Breast epithelium (tissue), 4 donors: ENCODE results near the gene GSX2. TPM values are rescaled to one million over a fixed set of nuclear protein-coding genes. Genes with fewer than 3 reads are reported as not detected.

Source experiments
- DNase-seq, 2 donors: peaks; one replicate each; pipeline ENCODE4 v3.0.0-alpha.2; 2019; ENCODE audit warnings: low spot score in 2 of 2
- H3K27ac ChIP-seq, 2 donors: fragments of 200-600 bp; sonication (generic) in 1 of 2; one replicate each; pipeline ENCODE4 v1.5.1; 2016 to 2019; ENCODE audit warnings: mild to moderate bottlenecking in 1 of 2
- H3K27me3 ChIP-seq, 2 donors: fragments of 200-600 bp; sonication (generic) in 1 of 2; one replicate each; pipeline versions ENCODE4 v1.5.1 to v1.6.0; 2017 to 2019; ENCODE audit warnings: control low read depth in 1 of 2, mild to moderate bottlenecking in 1 of 2
- H3K36me3 ChIP-seq: fragments of 200-600 bp; one replicate; pipeline ENCODE4 v1.5.1; 2019
- H3K4me1 ChIP-seq, 2 donors: fragments of 200-600 bp; sonication (generic); one replicate each; pipeline ENCODE4 v1.5.1; 2016 to 2019; ENCODE audit warnings: control low read depth in 1 of 2
- H3K4me3 ChIP-seq, 3 donors: fragments of 200-600 bp; sonication (generic); 1 replicate in 2 of 3; 2 replicates in 1 of 3; pipeline ENCODE4 v1.5.1; 2016 to 2019; ENCODE audit warnings: mild to moderate bottlenecking in 3 of 3, moderate library complexity in 2 of 3
- H3K9me3 ChIP-seq, 2 donors: fragments of 200-600 bp; sonication (generic) in 1 of 2; one replicate each; pipeline ENCODE4 v1.5.1; 2016 to 2019; ENCODE audit warnings: control low read depth in 1 of 2
- POLR2A ChIP-seq: fragments of 450-650 bp; IDR thresholded peaks from one replicate; pipeline ENCODE4 v1.6.1; 2016; ENCODE audit warnings: antibody characterized with exemption, mild to moderate bottlenecking, moderate library complexity
- POLR2AphosphoS5 ChIP-seq, 3 donors: sonication (generic); formaldehyde crosslinking; IDR thresholded peaks; one replicate each; pipeline ENCODE4 v1.6.1; 2017; ENCODE audit warnings: antibody characterized with exemption in 3 of 3
- intact Hi-C: fragments of 100-400 bp; cut with DNase I; formaldehyde crosslinking; loops from one replicate; pipeline ENCODE4 v1.15.1; 2023; ENCODE audit warnings: low total_unique reads
- total RNA-seq, 3 donors: library from RNA; depleted of rRNA; stranded (reverse); fragments of >200 nt; gene quantifications; one replicate each; pipeline ENCODE4 v1.1.0, GENCODE V29; 2016
- TF ChIP-seq, protein P1 (sequence below), 3 donors: fragments of 450-650 bp; IDR thresholded peaks; one replicate each; pipeline ENCODE4 v1.5.1; 2016 to 2017; ENCODE audit warnings: antibody characterized with exemption in 3 of 3, mild to moderate bottlenecking in 3 of 3, moderate library complexity in 3 of 3

Gene GSX2
- total RNA-seq, 3 donors from 2014 or later = not detected

DNA sequence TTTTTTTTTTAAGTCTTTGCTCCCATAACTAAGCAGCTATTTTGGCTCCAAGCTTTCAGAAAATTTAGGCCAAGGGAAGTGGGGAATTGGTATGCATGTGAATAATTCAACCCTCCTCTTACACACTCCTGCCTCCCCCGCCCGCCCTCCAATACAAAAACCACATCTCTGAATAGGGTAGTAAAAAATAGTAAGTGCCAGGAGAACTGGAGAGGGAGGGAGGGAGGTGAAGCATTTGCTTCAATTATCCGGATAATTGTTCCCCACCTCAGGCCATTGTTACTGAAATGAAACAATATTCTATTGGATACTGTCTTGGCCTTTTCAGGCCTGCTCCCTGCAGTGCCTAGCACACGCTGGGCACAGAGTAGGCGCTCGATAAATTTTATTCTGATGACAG lies 5.5 kb upstream of the GSX2 start:
- no peaks in the 10 kb centered on the region for H3K9me3 ChIP-seq
- no peak overlapping the region for H3K27ac ChIP-seq
- TF ChIP-seq POLR2A (no peak), POLR2AphosphoS5 (IDR thresholded peaks at IDR 0.05) (no peak)
- TF ChIP-seq, protein P1, sequence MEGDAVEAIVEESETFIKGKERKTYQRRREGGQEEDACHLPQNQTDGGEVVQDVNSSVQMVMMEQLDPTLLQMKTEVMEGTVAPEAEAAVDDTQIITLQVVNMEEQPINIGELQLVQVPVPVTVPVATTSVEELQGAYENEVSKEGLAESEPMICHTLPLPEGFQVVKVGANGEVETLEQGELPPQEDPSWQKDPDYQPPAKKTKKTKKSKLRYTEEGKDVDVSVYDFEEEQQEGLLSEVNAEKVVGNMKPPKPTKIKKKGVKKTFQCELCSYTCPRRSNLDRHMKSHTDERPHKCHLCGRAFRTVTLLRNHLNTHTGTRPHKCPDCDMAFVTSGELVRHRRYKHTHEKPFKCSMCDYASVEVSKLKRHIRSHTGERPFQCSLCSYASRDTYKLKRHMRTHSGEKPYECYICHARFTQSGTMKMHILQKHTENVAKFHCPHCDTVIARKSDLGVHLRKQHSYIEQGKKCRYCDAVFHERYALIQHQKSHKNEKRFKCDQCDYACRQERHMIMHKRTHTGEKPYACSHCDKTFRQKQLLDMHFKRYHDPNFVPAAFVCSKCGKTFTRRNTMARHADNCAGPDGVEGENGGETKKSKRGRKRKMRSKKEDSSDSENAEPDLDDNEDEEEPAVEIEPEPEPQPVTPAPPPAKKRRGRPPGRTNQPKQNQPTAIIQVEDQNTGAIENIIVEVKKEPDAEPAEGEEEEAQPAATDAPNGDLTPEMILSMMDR (IDR thresholded peaks at IDR 0.05) = no peak
- intact Hi-C loops = no loop called here
- no peak overlapping the region for H3K4me3 ChIP-seq
- no peaks in the 10 kb centered on the region for H3K36me3 ChIP-seq
- H3K27me3 ChIP-seq = peaks cover 2 to 51% of the 10 kb centered on the region in 2 donors
- peaks cover 0 to 4% of the 10 kb centered on the region in 2 donors for H3K4me1 ChIP-seq
- no peak for DNase-seq

DNA sequence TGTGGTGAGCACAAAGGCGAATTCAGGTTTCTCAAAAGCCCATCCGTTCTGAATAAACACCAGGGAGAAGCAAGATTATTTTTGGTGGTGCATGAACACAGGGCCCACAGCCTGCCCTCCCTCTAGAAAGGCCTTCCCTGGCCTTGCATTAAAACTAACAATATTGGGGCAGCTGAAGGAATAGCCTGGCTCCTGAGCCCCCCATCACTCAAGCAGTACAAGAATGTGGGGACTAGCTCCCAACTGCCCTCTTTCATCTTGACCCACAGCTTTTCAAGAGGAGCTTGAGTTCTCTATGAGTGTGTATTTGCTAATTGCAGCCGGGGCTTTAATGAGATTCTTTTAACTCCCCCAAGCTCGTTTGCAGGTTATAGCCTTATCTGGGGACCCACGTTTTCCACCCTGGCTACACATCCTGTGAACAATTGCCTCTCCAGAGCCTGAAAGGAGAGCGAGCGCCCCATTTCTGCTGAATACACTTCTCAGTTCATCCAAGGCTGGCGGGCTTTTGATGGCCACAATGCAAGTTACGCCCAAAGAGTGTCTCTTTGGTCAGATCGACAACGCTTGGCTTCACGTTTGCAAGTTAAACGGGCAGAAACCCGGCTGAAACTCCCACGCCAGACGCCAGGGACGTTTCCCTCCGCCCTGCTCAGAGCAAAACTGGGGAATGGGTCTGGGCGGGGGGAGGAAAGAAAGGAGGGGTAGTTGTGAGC lies 4.7 kb upstream of the GSX2 start:
- Histone ChIP-seq H3K4me1 (peaks cover 5 to 7% of the 10 kb centered on the region in 2 donors), H3K9me3 (no peaks in the 10 kb centered on the region), H3K36me3 (no peaks in the 10 kb centered on the region), H3K27ac (no peak overlapping the region), H3K4me3 (no peak overlapping the region), H3K27me3 (peaks cover 2 to 59% of the 10 kb centered on the region in 2 donors)
- no peak for DNase-seq
- intact Hi-C loops = no loop called here
- no peak for TF ChIP-seq POLR2A
- no peak for TF ChIP-seq POLR2AphosphoS5 (IDR thresholded peaks at IDR 0.05)
- TF ChIP-seq, protein P1 (IDR thresholded peaks at IDR 0.05) = no peak

DNA sequence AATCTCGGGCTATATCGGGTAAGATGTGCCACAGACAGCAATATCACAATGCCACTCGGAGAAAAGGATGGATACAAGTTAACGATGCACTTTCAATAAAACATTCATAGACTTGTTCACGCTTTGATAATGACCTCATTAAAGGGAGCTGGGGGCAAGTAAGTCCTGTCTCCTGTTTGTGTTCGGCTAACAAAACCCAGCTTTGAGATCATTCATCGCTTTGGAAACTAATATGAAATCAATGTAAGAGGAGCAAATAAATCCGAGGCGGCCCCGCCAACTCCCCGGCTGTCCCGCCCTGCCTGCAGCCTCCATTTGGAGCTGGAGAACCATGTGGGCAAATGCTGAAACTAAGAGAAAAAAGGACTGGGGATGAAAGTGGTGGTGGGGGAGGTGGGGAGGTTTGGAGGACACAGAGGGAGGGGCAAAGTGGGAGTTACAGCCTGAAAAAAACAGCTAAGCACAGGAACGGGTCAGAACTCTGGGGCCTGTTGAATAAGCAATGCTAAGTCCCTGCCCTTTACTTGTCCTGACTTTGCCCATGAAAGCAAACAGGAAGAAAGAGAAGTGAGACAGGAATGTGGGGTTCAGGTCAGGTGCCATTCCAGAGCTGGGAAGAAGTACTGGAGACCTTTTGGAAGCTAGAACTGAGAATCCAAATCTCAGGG lies 3.5 kb upstream of the GSX2 start:
- no peak for DNase-seq

DNA sequence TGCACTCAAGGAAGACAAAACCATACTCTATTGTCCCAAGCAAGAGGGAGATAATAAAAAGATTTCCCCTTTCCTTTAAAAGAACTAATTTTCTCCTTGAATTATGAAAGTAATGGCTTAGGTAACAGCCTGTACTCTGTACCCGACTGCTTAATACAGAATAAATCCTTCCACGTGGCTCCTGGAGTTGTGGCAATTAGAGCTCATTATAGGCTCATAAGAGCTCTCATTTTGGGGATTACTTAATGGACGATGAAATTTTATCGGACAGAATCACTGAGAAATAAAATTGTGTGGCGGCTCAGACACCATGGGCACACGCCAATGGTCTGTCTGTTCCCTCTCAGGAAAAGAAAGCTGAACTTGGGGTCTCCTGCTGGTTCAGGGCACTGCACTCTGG lies 2.8 kb upstream of the GSX2 start:
- Histone ChIP-seq H3K4me1 (peaks cover 9 to 12% of the 10 kb centered on the region in 2 donors), H3K27me3 (peaks cover 2 to 76% of the 10 kb centered on the region in 2 donors), H3K36me3 (no peaks in the 10 kb centered on the region), H3K4me3 (no peak overlapping the region), H3K27ac (no peak overlapping the region), H3K9me3 (no peaks in the 10 kb centered on the region)
- DNase-seq = no peak
- TF ChIP-seq POLR2A = no peak
- TF ChIP-seq POLR2AphosphoS5 (IDR thresholded peaks at IDR 0.05) = no peak
- TF ChIP-seq, protein P1 (IDR thresholded peaks at IDR 0.05) = no peak
- intact Hi-C loops = no loop called here

More for the DNA sequence above, 3.5 kb upstream of the GSX2 start:
- no peak overlapping the region for H3K4me3 ChIP-seq
- peaks cover 2 to 71% of the 10 kb centered on the region in 2 donors for H3K27me3 ChIP-seq
- H3K4me1 ChIP-seq = peaks cover 9 to 12% of the 10 kb centered on the region in 2 donors
- no peak for TF ChIP-seq POLR2A
- no peak overlapping the region for H3K27ac ChIP-seq
- no peaks in the 10 kb centered on the region for H3K9me3 ChIP-seq
- no peaks in the 10 kb centered on the region for H3K36me3 ChIP-seq
- intact Hi-C loops = no loop called here

DNA sequence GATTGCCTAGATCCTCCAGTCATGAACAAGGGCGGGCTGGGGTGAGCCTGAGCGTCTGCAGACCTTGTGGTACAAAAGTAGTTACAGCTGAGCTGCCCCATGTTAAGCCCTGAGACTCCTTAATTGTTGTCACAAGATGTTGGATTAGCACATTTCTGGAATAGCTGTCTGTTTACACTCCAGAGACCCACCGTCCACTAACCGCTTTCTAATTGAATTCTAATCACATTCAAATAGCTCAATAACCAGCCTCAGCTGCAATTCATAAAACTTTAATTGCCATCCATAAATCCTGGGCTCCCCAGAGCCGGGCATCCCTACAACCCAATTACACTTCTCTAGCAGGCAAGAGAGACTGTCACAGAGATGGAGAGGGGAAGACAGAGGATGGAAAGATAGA lies 1.6 kb upstream of the GSX2 start:
- TF ChIP-seq POLR2A (no peak), POLR2AphosphoS5 (IDR thresholded peaks at IDR 0.05) (no peak)
- TF ChIP-seq, protein P1 (IDR thresholded peaks at IDR 0.05) = no peak
- H3K27me3 ChIP-seq = peaks cover 2 to 74% of the 10 kb centered on the region in 2 donors
- no peaks in the 10 kb centered on the region for H3K36me3 ChIP-seq
- H3K9me3 ChIP-seq = no peaks in the 10 kb centered on the region
- intact Hi-C loops = no loop called here
- peaks cover 9 to 12% of the 10 kb centered on the region in 2 donors for H3K4me1 ChIP-seq
- no peak for DNase-seq
- no peak overlapping the region for H3K27ac ChIP-seq
- no peak overlapping the region for H3K4me3 ChIP-seq
